Kidney capillary endothelial cell (primary cell): ENCODE results near the gene N4BP2L2.
"Not testable (repeated sequence)": the region's sequence is repeated elsewhere in the genome, so short reads cannot be mapped to it uniquely, and the experiment has no call there.

Experiments
- DNase-seq: peaks from one replicate; pipeline ENCODE4 v3.0.0-alpha.2; 2018; ENCODE audit warnings: low spot score

The N4BP2L2 gene

GRCh38 chr13:32538621-32539246 lies at the start of gene N4BP2L2:
Gene N4BP2L2 (minus strand): TSS chr13:32538795. CDS start chr13:32537027, 1,768 bp downstream.
- peak; percentile 94 for DNase-seq

- DNase-seq, result peak; percentile 18
These were observed 49.2 kb upstream of the N4BP2L2 start for GRCh38 chr13:32587811-32588170.

GRCh38 chr13:32587011-32587810 lies 48.6 kb upstream of the N4BP2L2 start:
- peak; percentile 50 for DNase-seq

- peak; percentile 95 for DNase-seq
These were observed 47.7 kb upstream of the N4BP2L2 start, which contains the start of gene PDS5B for GRCh38 chr13:32586080-32586900. Gene PDS5B (plus strand): TSS chr13:32586452. CDS start chr13:32648773, 62,321 bp downstream.

- no peak for DNase-seq
These were observed 47.0 kb upstream of the N4BP2L2 start for GRCh38 chr13:32585550-32586079.

- DNase-seq, result no peak
These were observed 44.4 kb upstream of the N4BP2L2 start for GRCh38 chr13:32582991-32583390.

GRCh38 chr13:32582281-32582680 lies 43.7 kb upstream of the N4BP2L2 start:
- DNase-seq, result no peak

- DNase-seq, result peak; percentile 45
These were observed 42.7 kb upstream of the N4BP2L2 start for GRCh38 chr13:32581177-32581786.

GRCh38 chr13:32577032-32577431 lies 38.4 kb upstream of the N4BP2L2 start:
- no peak for DNase-seq

GRCh38 chr13:32575687-32576086 lies 37.1 kb upstream of the N4BP2L2 start:
- DNase-seq, result not testable (repeated sequence)

GRCh38 chr13:32560842-32561241 lies 22.2 kb upstream of the N4BP2L2 start:
- DNase-seq, result not testable (repeated sequence)

GRCh38 chr13:32555613-32556012 lies 17.0 kb upstream of the N4BP2L2 start:
- DNase-seq, result no peak

GRCh38 chr13:32553720-32554119 lies 15.1 kb upstream of the N4BP2L2 start:
- no peak for DNase-seq

- no peak for DNase-seq
These were observed 11.2 kb upstream of the N4BP2L2 start for GRCh38 chr13:32549788-32550187.

- no peak for DNase-seq
These were observed 10.2 kb upstream of the N4BP2L2 start for GRCh38 chr13:32548837-32549236.

GRCh38 chr13:32545083-32545482 lies 6.5 kb upstream of the N4BP2L2 start:
- no peak for DNase-seq

GRCh38 chr13:32542221-32542620 lies 3.6 kb upstream of the N4BP2L2 start:
- DNase-seq, result no peak

GRCh38 chr13:32538143-32538620 lies 413 bp downstream of the N4BP2L2 start:
- no peak for DNase-seq

- peak; percentile 3 for DNase-seq
These were observed 934 bp downstream of the N4BP2L2 start for GRCh38 chr13:32537580-32538142.

- DNase-seq, result no peak
These were observed 2.8 kb downstream of the N4BP2L2 start for GRCh38 chr13:32535748-32536147.

GRCh38 chr13:32535115-32535514 lies 3.5 kb downstream of the N4BP2L2 start:
- no peak for DNase-seq
